Neuron (in vitro differentiated cells): ENCODE results near the gene BEGAIN.
"Not testable (repeated sequence)": the region's sequence is repeated elsewhere in the genome, so short reads cannot be mapped to it uniquely, and the experiment has no call there.

Source experiments
- H2AFZ ChIP-seq: one replicate; pipeline ENCODE4 v1.6.1; 2013; ENCODE audit warnings: low read depth, mild to moderate bottlenecking, inconsistent platforms, low read length, moderate library complexity
- H3K27me3 ChIP-seq: one replicate; pipeline ENCODE4 v1.6.1; 2013; ENCODE audit warnings: low read length; ENCODE audit not compliant: insufficient read depth
- H3K36me3 ChIP-seq: one replicate; pipeline ENCODE4 v1.6.1; 2013; ENCODE audit warnings: low read length; ENCODE audit not compliant: insufficient read depth
- H3K4me1 ChIP-seq: one replicate; pipeline ENCODE4 v1.6.1; 2013; ENCODE audit warnings: low read length; ENCODE audit not compliant: insufficient read depth
- H3K4me3 ChIP-seq: 2 replicates; pipeline ENCODE4 v1.5.1; 2013; ENCODE audit warnings: mild to moderate bottlenecking, low read length, moderate library complexity
- H3K9me3 ChIP-seq: one replicate; pipeline ENCODE4 v1.6.1; 2013; ENCODE audit warnings: low read length

BEGAIN gene

GRCh38 chr14:100506053-100506452 lies 81.2 kb downstream of the BEGAIN start:
- H3K27me3 ChIP-seq, H2AFZ ChIP-seq, H3K9me3 ChIP-seq, H3K4me1 ChIP-seq, H3K4me3 ChIP-seq, H3K36me3 ChIP-seq: not testable (repeated sequence)

DNA sequence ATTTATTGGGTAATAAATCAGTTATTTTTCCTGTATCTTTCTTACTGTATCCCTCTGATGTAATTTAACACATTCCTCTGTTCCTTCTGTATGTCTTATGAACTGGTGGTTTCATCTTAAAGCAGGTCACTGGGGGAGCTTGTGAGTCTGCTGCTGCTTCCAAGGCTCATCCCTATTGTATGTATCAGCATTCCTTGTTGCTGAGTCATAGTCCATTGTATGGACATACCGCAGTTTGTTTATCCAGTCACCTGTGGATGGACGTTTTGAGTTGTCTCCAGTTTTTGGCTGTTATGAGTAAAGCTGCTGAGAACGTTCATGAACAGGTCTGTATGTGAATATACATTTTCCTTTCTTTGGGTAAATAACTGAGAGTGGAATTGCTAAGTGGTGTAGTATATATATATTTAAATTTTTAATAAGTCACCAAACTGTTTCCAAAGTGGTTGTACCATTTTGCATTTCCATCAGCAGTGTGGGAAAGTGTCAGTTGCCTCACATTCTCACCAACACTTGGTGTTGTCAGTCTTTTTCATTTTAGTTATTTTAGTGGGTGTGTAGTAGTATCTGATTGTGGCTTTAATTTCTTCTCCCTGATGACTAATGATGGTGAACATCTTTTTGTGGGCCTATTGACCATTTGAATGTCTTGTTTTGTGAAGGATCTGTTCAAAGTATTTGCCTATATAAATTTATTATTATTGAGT lies 82.7 kb downstream of the BEGAIN start:
- no peaks in the 10 kb centered on the region for H3K4me1 ChIP-seq
- H3K9me3 ChIP-seq: peaks cover 6% of the 10 kb centered on the region
- no peak overlapping the region for H3K4me3 ChIP-seq
- H3K27me3 ChIP-seq: no peaks in the 10 kb centered on the region
- H3K36me3 ChIP-seq: no peaks in the 10 kb centered on the region
- H2AFZ ChIP-seq: no peak overlapping the region

DNA sequence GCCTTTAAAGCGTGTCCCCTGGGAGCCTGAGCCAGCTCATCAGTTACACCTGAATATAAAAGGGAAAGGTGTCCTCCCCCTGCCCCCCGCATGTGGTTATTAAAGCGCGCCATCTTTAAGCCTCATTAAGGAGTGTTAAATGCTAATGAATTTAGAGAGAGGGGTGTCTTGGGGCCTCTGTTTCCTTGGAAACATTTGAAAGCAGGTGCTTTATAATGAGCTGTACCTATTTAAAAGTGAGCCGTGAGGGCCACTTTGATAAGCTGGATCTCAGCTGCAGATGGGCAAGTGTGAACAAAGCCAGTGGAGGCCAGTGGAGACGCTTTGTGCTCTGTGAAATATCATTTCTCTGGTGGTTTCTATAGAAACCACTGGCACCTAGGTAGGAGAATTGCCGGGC lies 84.0 kb downstream of the BEGAIN start:
- Histone ChIP-seq H3K27me3 (no peaks in the 10 kb centered on the region), H3K9me3 (peaks cover 6% of the 10 kb centered on the region), H3K4me1 (no peaks in the 10 kb centered on the region), H3K4me3 (no peak overlapping the region), H3K36me3 (no peaks in the 10 kb centered on the region), H2AFZ (no peak overlapping the region)

GRCh38 chr14:100502622-100503220 lies 84.5 kb downstream of the BEGAIN start:
- no peak overlapping the region for H2AFZ ChIP-seq
- H3K36me3 ChIP-seq: no peaks in the 10 kb centered on the region
- no peak overlapping the region for H3K4me3 ChIP-seq
- H3K27me3 ChIP-seq: no peaks in the 10 kb centered on the region
- H3K4me1 ChIP-seq: no peaks in the 10 kb centered on the region
- H3K9me3 ChIP-seq: peaks cover 6% of the 10 kb centered on the region

DNA sequence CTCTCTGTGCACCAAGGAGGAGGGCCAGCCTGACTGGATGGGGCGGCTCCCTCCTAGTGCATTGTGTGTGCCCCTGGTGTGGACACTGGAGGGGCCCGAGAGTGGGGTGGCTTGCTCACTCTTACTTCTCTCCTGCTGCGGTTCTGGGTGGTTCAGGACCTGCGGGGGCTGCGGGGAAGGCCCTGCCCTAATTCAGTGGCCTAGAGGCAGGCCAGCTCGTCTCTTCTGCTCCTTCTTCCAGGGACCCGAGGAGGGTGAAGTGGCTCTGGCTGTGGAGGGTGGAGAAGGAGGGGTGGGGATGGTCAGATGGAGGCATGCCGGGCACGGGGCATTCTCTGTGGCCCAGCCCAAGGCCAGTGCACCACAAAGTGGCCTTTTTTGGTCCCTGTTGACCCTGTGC lies 87.1 kb downstream of the BEGAIN start:
- Histone ChIP-seq H3K9me3 (peaks cover 3% of the 10 kb centered on the region), H2AFZ (no peak overlapping the region), H3K27me3 (no peaks in the 10 kb centered on the region), H3K36me3 (no peaks in the 10 kb centered on the region), H3K4me1 (no peaks in the 10 kb centered on the region), H3K4me3 (no peak overlapping the region)

DNA sequence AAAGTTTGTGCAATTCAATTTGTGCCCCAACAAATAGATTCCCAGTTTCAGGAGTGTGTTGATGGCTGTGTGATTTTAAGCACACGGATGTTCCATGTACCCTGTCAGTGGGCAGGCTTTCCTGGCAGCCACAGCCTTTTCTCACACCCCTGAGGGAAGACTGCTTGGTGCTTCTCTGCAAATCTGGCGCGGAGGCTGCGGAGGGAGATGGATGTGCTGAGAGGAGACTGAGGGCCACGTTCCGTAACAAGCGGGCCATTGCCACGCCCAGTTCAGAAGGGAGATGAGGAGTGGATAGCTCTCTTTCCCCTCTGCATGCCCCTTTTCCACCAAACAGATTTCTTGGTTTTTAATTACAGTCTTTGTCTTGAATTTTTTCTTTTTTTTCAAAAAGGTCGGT lies 89.1 kb downstream of the BEGAIN start:
- no peaks in the 10 kb centered on the region for H3K4me1 ChIP-seq
- H3K4me3 ChIP-seq: no peak overlapping the region
- no peaks in the 10 kb centered on the region for H3K36me3 ChIP-seq
- no peaks in the 10 kb centered on the region for H3K9me3 ChIP-seq
- H2AFZ ChIP-seq: no peak overlapping the region
- no peaks in the 10 kb centered on the region for H3K27me3 ChIP-seq

GRCh38 chr14:100495917-100496316 lies 91.3 kb downstream of the BEGAIN start:
- H3K36me3 ChIP-seq: no peaks in the 10 kb centered on the region
- H3K4me1 ChIP-seq: no peaks in the 10 kb centered on the region
- no peaks in the 10 kb centered on the region for H3K27me3 ChIP-seq
- no peaks in the 10 kb centered on the region for H3K9me3 ChIP-seq
- no peak overlapping the region for H3K4me3 ChIP-seq
- H2AFZ ChIP-seq: no peak overlapping the region

- Histone ChIP-seq H3K36me3 (no peaks in the 10 kb centered on the region), H3K4me3 (no peak overlapping the region), H2AFZ (no peak overlapping the region), H3K9me3 (no peaks in the 10 kb centered on the region), H3K4me1 (peaks cover 5% of the 10 kb centered on the region), H3K27me3 (no peaks in the 10 kb centered on the region)
Observed at GRCh38 chr14:100494645-100495044, 92.6 kb downstream of the BEGAIN start.

GRCh38 chr14:100490252-100490651 lies 97.0 kb downstream of the BEGAIN start:
- no peak overlapping the region for H2AFZ ChIP-seq
- no peak overlapping the region for H3K4me3 ChIP-seq
- no peaks in the 10 kb centered on the region for H3K36me3 ChIP-seq
- no peaks in the 10 kb centered on the region for H3K9me3 ChIP-seq
- peaks cover 8% of the 10 kb centered on the region for H3K4me1 ChIP-seq
- H3K27me3 ChIP-seq: no peaks in the 10 kb centered on the region

DNA sequence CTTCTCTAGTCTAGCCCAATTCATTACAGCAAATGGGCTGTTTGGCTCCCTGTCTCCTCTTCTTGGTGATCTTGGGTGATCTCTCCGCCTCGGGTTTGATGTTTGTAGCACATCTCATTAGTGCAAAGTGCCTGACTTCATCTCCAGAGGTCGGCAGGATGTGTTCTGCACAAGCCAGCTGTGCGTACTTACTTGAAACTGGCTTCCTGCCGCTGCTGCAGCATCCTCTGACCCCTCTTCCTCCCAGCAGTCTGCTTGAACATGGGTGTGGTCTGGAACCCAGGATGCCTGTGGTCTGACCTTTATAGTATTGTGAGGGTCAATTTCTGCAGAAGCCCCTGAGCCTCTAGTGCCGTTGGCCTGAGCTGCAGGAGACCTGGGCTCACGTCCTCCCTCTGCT lies 99.2 kb downstream of the BEGAIN start:
- Histone ChIP-seq H3K4me1 (peaks cover 8% of the 10 kb centered on the region), H3K9me3 (no peaks in the 10 kb centered on the region), H2AFZ (no peak overlapping the region), H3K36me3 (no peaks in the 10 kb centered on the region), H3K27me3 (no peaks in the 10 kb centered on the region), H3K4me3 (no peak overlapping the region)

GRCh38 chr14:100487304-100487703 lies 99.9 kb downstream of the BEGAIN start:
- H3K36me3 ChIP-seq: no peaks in the 10 kb centered on the region
- no peak overlapping the region for H2AFZ ChIP-seq
- no peaks in the 10 kb centered on the region for H3K9me3 ChIP-seq
- H3K27me3 ChIP-seq: no peaks in the 10 kb centered on the region
- peaks cover 8% of the 10 kb centered on the region for H3K4me1 ChIP-seq
- H3K4me3 ChIP-seq: no peak overlapping the region
